CD4-positive, alpha-beta T cell treated with Interleukin-1 beta for 1 hour (primary cell): ENCODE data around the gene ATOSB.

ENCODE experiments used
- DNase-seq, 2 donors: peaks; one replicate each; pipeline ENCODE4 v3.0.0-alpha.2; 2020 to 2022

The ATOSB gene

DNA sequence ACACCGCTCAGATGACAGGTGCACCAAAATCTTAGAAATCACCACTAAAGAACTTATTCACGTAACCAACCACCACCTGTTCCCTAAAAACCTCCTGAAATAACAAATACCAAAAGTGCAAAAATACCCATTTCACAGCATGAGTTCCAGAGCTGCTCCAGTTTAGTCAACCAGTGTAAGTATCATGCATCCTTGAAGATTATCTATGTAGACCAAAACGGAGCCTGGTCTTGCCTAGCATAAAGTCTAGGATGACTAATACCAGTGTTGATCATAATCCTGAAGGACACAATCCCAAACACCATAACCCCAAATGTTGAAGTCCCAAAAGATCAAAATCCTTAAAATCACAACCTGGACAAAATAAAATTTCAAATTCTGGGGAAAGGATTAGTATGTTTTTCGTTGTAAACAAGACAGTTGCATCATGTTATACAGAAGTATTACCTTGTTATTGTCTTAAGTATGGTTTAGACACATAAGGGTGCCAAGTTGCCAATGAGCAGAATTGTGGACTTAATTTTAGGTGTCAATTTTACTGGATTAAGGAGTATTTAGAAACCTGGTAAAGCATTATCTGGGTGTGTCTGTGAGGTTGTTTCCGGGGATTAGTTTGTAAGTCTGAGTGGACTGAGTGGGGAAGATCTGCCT lies 61.4 kb downstream of the ATOSB start:
- no peak for DNase-seq
